ENCODE results near the gene RIMBP3C. TPM values are rescaled to one million over a fixed set of nuclear protein-coding genes. Genes with fewer than 3 reads are reported as not detected.
"Not testable (repeated sequence)": the region's sequence is repeated elsewhere in the genome, so short reads cannot be mapped to it uniquely, and the experiment has no call there.

The RIMBP3C gene
- total RNA-seq, 2 donors from 2014 or later: 0.14 to 6.4 TPM

- DNase-seq (ENCODE audit: low spot score); H3K4me3 ChIP-seq; H3K36me3 ChIP-seq; H3K4me1 ChIP-seq (replicated peaks); H3K27ac ChIP-seq; H3K27me3 ChIP-seq (replicated peaks; ENCODE audit: insufficient read depth); intact Hi-C loops (cut with DNase I); H3K9me3 ChIP-seq: not testable (repeated sequence)
- no CpG with 5 or more reads among the region's 6 CpGs for WGBS
Measured at GRCh38 chr22:21526705-21527500, 24.4 kb downstream of the RIMBP3C start.

DNA sequence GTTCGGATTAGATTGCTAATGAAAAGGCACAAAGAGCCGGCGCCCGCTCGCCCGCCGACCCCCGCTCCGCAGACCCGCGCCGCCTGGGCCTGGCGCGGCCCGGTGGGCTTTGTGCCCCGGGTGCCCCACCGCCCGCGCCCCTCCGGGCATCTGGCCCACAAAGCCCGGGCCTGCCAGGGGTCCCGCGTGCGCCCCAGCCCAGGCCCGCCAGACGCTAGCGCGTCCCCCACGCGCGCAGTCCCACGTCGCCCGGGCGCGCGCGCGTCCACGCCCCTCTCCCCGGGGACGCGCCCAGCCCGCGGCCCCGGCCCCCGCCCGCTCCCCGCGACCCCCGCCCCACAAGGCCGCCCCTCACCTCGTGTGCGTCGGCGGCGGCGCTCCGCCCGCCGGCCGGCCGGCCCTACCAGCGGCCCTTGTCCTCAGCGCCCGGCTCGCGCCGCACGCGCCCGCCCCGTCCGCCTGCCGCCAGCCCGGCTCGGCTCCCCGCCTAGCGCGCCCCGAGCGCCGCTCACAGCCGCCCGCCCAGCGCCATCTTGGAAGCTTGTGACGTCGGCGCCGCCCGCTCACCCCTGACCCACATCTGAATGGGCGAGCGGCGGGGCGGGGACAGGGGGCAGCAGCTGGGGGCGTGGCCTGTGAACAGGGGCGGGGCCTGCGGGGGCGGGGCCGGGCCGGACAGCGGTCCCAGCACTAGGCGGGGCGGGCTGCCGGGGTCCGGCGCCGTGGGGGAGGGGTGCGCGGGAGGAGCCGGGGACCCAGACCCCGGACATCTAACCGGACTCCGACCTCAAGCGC lies 34.1 kb downstream of the RIMBP3C start:
- intact Hi-C loops (cut with DNase I); H3K4me3 ChIP-seq; H3K36me3 ChIP-seq; H3K4me1 ChIP-seq (replicated peaks); H3K9me3 ChIP-seq; DNase-seq (ENCODE audit: low spot score); H3K27me3 ChIP-seq (replicated peaks; ENCODE audit: insufficient read depth); H3K27ac ChIP-seq: not testable (repeated sequence)
- no CpG with 5 or more reads among the region's 115 CpGs for WGBS

GRCh38 chr22:21516522-21516921 lies 34.7 kb downstream of the RIMBP3C start:
- not testable (repeated sequence) for H3K4me3 ChIP-seq; DNase-seq (ENCODE audit: low spot score)
- WGBS: no CpG with 5 or more reads among the region's 22 CpGs

DNA sequence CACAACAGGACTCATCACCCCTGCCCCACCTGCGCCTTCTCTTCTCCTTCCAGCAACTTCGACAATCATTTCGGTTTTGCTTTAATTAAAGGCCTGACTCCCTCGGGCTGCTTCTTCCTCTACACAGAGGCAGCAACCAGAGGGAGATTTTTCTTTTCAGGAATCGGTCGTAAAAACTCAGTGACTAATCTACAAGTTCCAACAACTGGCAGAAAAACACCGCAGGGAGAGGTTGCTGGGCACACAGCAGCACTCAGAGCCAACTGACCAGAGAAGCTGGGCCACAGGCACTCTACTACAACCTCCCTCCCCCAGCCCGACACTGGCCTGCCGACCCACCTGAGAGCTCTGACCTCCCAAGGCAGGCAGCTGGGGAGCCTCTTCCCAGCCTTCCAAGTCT lies 36.0 kb downstream of the RIMBP3C start:
- H3K9me3 ChIP-seq; DNase-seq (ENCODE audit: low spot score); H3K27ac ChIP-seq; H3K4me3 ChIP-seq; intact Hi-C loops (cut with DNase I); H3K4me1 ChIP-seq (replicated peaks); H3K36me3 ChIP-seq; H3K27me3 ChIP-seq (replicated peaks; ENCODE audit: insufficient read depth): not testable (repeated sequence)
- no CpG with 5 or more reads among the region's 9 CpGs for WGBS

More at GRCh38 chr22:21516522-21516921, 34.7 kb downstream of the RIMBP3C start:
- H3K27me3 ChIP-seq (replicated peaks; ENCODE audit: insufficient read depth); intact Hi-C loops (cut with DNase I); H3K4me1 ChIP-seq (replicated peaks); H3K9me3 ChIP-seq; H3K36me3 ChIP-seq; H3K27ac ChIP-seq: not testable (repeated sequence)

DNA sequence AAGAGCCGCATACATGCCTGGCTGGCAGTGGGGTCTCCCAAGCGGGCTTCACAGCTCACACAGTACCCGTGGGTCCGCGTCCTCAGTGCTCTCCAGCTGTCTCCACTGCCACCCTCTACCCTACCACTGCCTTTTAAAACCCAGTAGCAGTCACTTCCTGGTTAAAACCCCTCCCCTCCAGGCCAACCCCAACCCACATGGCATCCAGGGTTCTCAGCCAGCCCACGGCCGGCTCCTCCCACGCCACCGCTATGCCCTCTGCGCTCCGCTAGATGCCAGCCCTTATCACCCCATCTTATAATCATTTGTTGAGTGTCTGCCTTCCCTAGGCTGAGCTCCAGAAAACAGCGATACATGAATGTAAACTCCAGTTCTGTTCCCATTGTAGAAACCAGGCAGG lies 37.1 kb downstream of the RIMBP3C start:
- H3K27ac ChIP-seq; H3K9me3 ChIP-seq; H3K36me3 ChIP-seq; DNase-seq (ENCODE audit: low spot score); intact Hi-C loops (cut with DNase I); H3K4me3 ChIP-seq; H3K4me1 ChIP-seq (replicated peaks); H3K27me3 ChIP-seq (replicated peaks; ENCODE audit: insufficient read depth): not testable (repeated sequence)
- no CpG with 5 or more reads among the region's 12 CpGs for WGBS

GRCh38 chr22:21512022-21512421 lies 39.2 kb downstream of the RIMBP3C start:
- H3K27me3 ChIP-seq (replicated peaks; ENCODE audit: insufficient read depth); H3K27ac ChIP-seq; intact Hi-C loops (cut with DNase I); H3K4me1 ChIP-seq (replicated peaks); H3K9me3 ChIP-seq; H3K36me3 ChIP-seq; DNase-seq (ENCODE audit: low spot score); H3K4me3 ChIP-seq: not testable (repeated sequence)
- 60% methylated on average over 1 of the region's 11 CpGs for WGBS

- H3K9me3 ChIP-seq; H3K36me3 ChIP-seq; H3K27ac ChIP-seq; intact Hi-C loops (cut with DNase I); H3K4me1 ChIP-seq (replicated peaks); H3K27me3 ChIP-seq (replicated peaks; ENCODE audit: insufficient read depth); DNase-seq (ENCODE audit: low spot score); H3K4me3 ChIP-seq: not testable (repeated sequence)
- no CpG with 5 or more reads among the region's 9 CpGs for WGBS
Measured at GRCh38 chr22:21510397-21510796, 40.9 kb downstream of the RIMBP3C start.

DNA sequence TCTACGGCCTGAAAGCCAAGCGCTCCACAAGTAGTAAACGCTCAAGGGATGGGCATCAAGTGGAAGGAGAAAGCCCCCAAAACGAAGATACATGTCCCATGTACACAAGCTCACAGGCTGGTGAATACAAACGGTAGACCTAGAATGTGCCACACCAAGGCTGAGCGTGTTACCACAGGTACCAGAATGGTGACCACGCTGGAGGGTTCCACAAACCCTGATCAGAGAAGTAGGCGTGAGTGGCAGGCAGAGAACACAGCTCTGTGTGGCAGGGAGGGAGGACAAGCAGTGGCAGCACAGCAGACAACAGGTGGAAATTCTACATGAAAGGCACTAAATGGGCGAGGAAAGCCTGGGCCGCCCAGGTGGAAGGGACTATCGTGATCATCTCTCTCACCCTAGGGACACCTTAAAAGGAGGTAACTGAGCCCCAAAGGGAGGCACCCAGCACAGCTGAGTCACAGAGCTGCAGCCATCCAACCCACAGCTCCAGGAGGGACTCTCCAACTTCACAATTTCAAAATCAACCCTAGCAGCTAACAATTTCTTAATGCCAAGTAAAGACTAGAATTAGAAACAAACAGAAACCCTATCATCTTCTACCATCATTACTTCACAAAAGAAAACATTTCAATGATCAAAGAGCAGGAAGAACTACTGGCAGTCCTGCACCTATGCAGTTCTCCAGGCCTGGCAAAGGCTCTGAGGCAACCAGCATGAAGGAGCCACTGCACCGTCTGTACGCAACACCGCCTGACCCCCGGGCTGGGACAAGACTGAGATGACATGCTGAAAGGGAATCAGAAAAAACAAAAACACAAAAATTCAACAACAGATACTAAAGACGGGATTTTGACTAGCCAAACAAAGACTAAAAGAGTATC lies 51.4 kb downstream of the RIMBP3C start:
- H3K27me3 ChIP-seq (replicated peaks; ENCODE audit: insufficient read depth); H3K9me3 ChIP-seq; DNase-seq (ENCODE audit: low spot score); H3K4me3 ChIP-seq; H3K27ac ChIP-seq; intact Hi-C loops (cut with DNase I); H3K4me1 ChIP-seq (replicated peaks); H3K36me3 ChIP-seq: not testable (repeated sequence)
- no CpG with 5 or more reads among the region's 16 CpGs for WGBS

DNA sequence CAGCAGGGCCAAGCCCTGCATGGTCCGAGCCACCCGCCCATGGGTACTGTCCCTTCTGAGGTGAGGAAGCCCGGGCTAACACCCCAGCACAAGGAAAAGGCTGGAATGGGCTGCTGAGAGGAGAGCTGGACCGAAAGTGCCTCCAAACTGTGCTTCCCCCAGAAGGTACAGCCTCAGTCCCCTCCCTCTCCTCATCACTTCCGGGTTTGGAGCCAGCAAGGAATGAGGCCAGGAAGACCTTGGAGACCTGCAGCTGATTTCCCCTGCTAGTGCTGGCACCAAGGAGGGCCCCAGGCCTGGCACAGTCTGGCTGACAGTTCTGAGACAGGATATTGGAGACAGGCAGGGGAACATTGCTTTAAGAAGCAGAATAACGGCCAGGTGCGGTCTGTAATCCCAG lies 52.8 kb downstream of the RIMBP3C start:
- DNase-seq (ENCODE audit: low spot score); H3K27ac ChIP-seq; H3K36me3 ChIP-seq; intact Hi-C loops (cut with DNase I); H3K4me3 ChIP-seq; H3K27me3 ChIP-seq (replicated peaks; ENCODE audit: insufficient read depth); H3K9me3 ChIP-seq; H3K4me1 ChIP-seq (replicated peaks): not testable (repeated sequence)
- no CpG with 5 or more reads among the region's 7 CpGs for WGBS

- H3K4me3 ChIP-seq; H3K4me1 ChIP-seq (replicated peaks); H3K9me3 ChIP-seq; H3K36me3 ChIP-seq; DNase-seq (ENCODE audit: low spot score); H3K27me3 ChIP-seq (replicated peaks; ENCODE audit: insufficient read depth); H3K27ac ChIP-seq; intact Hi-C loops (cut with DNase I): not testable (repeated sequence)
- no CpG with 5 or more reads among the region's 4 CpGs for whole genome bisulfite sequencing
Measured at GRCh38 chr22:21497984-21498383, 53.3 kb downstream of the RIMBP3C start.

Data from prostate gland (tissue), 2 donors.